Stimulated activated CD4-positive, alpha-beta T cell treated with anti-CD3 and anti-CD28 coated beads, Interleukin-4, amount 100 ng/mL, for 4 hours (primary cell): ENCODE measurements around the gene PPP1R13B.

Experiments
- DNase-seq, 2 experiments: peaks; one replicate each; pipeline ENCODE4 v3.0.0-alpha.2; 2020

The PPP1R13B gene

DNA sequence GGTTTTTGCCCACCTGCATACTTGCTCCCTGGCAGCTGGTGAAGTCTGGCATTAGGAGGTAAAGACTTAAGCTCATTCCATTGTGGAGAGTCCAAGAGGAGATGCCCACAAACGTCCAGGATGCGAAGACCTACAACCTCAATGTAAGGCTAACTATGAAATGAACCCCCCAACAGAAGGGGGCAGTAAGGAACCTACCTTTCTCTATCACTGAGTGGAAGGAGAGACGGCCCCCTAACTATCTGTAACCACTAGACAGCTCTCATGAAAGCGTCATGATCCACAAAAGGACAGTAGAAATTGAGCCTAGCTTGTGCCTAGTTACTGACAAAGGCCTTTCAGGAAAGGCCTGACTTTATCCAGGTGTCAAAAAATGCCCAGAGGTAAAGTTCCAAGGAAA is 76.5 kb downstream of the PPP1R13B start:
- DNase-seq: no peak

- no peak for DNase-seq
These were observed 76.9 kb downstream of the PPP1R13B start for GRCh38 chr14:103770500-103770899.

GRCh38 chr14:103767336-103767894 is 80.0 kb downstream of the PPP1R13B start:
- no peak for DNase-seq

DNA sequence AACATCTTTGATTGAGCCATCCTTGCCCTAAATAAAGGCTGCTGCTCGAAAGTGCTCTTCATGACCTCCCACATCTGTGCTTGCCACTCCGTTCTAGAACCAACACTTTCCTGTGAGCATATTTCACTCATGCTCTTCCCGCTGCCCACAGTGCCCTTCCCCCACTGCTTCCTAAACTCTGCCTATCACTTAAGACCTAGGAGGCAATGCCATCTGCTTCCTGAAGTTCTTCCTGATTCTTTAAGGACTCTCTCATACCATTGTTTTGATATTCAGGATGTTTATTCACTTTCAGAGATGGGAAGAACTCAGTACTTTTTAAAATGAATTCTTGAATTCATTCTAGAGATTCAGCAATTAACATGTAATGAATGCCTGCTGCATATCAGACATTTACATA is 81.8 kb downstream of the PPP1R13B start:
- DNase-seq: no peak

DNA sequence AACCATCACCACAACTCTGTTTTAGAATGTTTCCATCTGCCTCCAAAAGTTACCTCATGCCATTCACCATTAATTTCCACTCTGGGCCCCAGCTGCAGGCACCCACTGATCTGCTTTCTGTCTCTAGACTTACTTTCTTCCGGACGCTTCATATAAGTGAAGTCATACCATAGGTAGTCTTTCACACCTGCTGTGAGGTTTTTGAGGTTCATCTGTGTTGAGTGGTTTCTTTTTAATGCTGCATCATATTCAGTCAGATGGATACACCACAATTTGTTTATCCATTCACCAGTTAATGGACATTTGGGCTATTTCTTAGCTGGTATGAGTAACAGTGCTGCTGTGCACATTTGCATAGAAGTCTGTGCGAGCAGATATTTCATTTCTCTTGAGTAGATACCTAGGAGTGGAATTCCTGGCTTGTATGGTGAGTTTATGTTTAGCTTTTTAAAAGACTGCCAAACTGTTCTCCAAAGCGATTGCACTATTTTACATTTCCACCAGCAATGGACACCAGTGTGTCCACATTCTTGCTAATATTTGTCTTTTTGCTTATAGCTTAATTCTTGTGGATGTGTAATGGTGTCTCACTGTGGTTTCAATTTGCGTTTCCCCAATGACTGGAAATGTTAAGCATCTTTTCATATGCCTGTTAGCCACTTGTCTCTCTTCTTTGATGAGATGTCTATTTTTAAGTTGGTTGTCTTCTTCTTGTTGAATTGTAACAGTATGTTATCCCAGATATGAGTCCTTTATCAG is 83.5 kb downstream of the PPP1R13B start:
- no peak for DNase-seq

DNA sequence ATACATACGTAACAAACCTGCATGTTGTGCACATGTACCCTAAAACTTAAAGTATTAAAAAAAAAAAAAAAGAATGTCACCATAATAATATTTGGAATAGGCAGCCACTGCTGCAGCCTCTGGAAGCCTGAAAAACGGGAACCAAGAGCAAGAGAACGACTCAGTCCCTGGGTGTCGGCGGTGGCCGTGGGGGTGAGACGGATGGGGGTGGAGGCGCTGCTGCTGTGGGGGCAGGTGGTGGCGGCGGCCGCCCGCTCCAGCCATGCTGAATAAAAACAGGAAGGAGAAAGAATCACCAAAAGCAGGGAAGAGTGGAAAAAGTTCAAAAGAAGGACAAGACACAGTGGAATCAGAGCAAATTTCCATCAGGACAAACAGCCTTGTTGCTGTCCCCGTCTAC is 84.8 kb downstream of the PPP1R13B start:
- no peak for DNase-seq

GRCh38 chr14:103762036-103762435 is 85.3 kb downstream of the PPP1R13B start:
- DNase-seq: no peak

- no peak for DNase-seq
These were observed 89.2 kb downstream of the PPP1R13B start for GRCh38 chr14:103758059-103758776.

- no peak for DNase-seq
These were observed 92.3 kb downstream of the PPP1R13B start for GRCh38 chr14:103755060-103755459.

- DNase-seq: no peak
These were observed 93.6 kb downstream of the PPP1R13B start for GRCh38 chr14:103753774-103754173.

DNA sequence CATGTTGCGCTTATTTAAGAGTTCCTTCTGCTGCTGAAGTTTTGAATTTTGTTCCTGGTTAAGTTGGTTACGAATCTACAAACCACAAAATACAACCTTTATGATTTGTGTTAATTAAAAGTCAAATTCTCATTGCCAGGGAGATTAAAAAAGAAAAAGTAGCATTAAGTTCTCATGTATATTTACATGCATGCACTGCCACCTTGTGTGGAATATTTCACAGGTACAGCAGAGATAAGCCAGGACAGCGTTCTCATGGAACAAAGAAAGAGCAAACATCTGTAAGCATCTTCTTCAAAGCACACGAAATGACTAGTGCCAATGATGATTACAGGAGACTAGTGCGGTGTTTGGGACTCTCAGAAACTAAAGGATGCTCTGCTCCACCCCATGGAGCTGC is 97.5 kb downstream of the PPP1R13B start:
- no peak for DNase-seq

DNA sequence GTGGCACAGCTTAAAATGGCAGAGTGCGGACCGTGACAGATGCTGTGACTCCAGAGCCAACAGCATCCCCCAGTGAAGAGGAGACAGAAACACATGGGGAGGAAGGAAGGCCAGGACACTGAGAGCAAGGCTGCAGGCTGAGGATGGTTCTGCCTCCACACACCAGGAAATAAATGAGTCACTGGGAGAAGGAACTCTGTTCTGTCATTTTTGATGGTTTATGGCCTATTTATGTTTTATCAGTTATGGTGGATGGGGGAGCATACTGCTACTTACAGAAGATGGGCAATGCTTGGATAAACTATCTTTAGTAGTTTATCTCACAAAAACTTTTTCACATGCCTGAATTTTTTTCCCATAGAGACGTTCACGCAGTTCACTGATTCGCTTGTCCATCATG is 97.9 kb downstream of the PPP1R13B start:
- no peak for DNase-seq

- peak; percentile 27 to 34 for DNase-seq
These were observed 98.9 kb downstream of the PPP1R13B start for GRCh38 chr14:103748534-103748857.

- no peak for DNase-seq
These were observed 100.7 kb downstream of the PPP1R13B start for GRCh38 chr14:103746701-103747100.

GRCh38 chr14:103745424-103745823 is 102.0 kb downstream of the PPP1R13B start:
- DNase-seq: no peak

GRCh38 chr14:103744621-103745395 is 102.6 kb downstream of the PPP1R13B start:
- no peak for DNase-seq

- no peak for DNase-seq
These were observed 103.7 kb downstream of the PPP1R13B start for GRCh38 chr14:103743691-103744090.

GRCh38 chr14:103742499-103743255 is 104.7 kb downstream of the PPP1R13B start:
- DNase-seq: no peak

DNA sequence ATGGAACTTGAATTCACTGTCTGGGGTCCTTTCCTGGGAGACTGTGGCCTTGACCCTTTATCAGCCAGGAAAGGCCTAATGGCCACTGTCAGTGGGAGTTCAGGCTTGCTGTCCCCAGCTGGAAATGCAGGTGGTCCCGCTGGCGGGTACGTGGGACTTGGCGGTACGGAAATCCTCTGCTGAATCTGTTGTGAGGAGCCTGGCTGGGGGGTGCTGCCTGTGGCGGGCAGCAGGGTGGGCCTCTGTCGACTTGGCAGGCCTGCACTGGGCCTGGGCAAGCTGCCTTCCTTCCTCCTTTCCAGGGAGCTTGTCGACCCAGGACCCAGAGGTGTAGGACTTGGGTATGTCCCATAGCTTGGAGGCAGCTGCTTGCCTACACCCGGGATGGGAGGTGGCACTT is 105.5 kb downstream of the PPP1R13B start:
- DNase-seq: no peak

DNA sequence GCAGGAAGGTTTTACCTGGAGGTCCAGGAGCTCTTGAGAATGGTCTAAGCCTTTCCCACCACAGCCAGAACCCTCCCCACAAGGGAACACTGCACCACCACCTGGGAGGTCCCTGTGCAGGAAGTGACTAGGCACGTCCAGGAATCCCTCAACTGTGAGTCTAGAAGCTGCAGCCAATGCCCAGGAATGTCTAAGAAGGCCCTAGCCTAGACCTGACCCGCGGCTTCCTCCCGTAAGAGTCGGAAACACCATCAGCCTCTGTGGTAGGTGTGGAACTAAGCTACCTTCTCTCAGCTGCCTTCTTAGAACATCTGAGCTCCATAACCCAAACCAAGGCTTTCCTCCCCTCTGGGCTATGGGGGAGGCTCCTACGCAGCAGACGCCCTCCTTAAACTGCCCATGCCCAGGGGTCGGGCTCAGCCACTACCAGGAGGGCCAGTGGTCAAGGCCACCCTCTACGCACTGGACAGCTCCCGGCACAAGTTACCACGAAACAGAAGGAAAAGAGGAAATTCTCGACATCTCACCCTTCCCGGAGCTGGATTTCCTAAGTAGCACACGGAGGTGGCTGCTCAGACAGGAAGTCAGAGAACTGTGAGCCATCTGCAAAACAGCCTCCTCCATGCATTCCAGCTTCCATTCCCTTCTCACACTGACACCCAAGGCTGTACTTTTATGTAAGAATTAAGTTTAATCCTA is 106.2 kb downstream of the PPP1R13B start:
- DNase-seq: no peak

DNA sequence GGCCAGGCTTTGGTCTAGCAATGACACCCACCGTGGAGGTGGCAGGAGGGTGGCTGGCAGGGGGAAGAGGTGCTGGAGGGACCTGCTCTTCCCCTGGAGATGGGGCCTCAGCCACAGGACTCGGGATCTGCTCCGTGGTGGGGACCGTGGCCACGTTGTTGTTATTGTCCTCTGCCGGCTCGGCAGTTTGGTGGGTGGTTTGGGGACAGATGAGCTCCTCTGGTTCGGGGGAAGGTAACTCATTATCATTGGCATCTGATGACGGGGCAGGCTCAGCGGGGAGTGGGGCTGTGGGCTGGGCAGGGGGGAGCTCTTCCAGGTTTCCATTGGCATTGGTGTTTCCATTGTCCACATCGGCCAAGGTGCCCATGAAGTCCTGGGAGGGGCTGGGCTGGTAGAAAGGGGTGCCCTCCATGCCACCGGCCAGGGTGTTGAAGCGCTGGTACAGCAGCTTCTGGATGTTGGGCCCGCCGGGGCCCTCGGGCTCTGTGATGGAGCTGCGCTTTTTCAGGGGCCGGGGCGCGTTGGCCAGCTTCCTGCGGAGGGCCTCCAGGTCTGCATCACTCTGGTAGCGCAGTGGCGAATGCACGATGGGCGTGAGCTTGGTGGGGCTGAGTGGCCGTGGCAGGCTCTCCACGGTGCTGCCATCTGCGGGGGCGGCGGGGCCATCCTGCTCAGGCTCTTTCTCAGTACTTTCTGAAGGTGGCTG is 107.4 kb downstream of the PPP1R13B start:
- no peak for DNase-seq

- no peak for DNase-seq
These were observed 107.9 kb downstream of the PPP1R13B start for GRCh38 chr14:103739466-103739792.
